Mesenchymal stem cell (in vitro differentiated cells and primary cell): Measurements from ENCODE around the gene MCEE. TPM values are rescaled to one million over a fixed set of nuclear protein-coding genes. Genes with fewer than 3 reads are reported as not detected.

Source experiments
- DNase-seq: peaks from one replicate; pipeline ENCODE4 v3.0.0-alpha.2; 2013
- H2AFZ ChIP-seq: one replicate; pipeline ENCODE4 v1.6.1; 2013; ENCODE audit warnings: low read depth, mild to moderate bottlenecking, control low read depth, inconsistent platforms, low read length, moderate library complexity
- H2AK5ac ChIP-seq: 2 replicates; pipeline ENCODE4 v1.6.1; 2013; ENCODE audit warnings: low read length, moderate library complexity, mild to moderate bottlenecking, inconsistent platforms; ENCODE audit not compliant: severe bottlenecking
- H2BK120ac ChIP-seq: one replicate; pipeline ENCODE4 v1.6.1; 2013; ENCODE audit warnings: low read depth, mild to moderate bottlenecking, inconsistent platforms, low read length, moderate library complexity
- H2BK12ac ChIP-seq, 2 experiments: one replicate each; pipeline ENCODE4 v1.6.1; 2013; ENCODE audit warnings: inconsistent platforms in 2 of 2, low read length in 2 of 2, mild to moderate bottlenecking in 2 of 2, moderate library complexity in 2 of 2, control low read depth in 1 of 2
- H2BK15ac ChIP-seq: one replicate; pipeline ENCODE4 v1.6.1; 2013; ENCODE audit warnings: mild to moderate bottlenecking, low read depth, inconsistent platforms; ENCODE audit not compliant: poor library complexity, severe bottlenecking
- H2BK5ac ChIP-seq: 2 replicates; pipeline ENCODE4 v1.6.1; 2013; ENCODE audit warnings: low read depth, mild to moderate bottlenecking, low read length, control low read depth, inconsistent platforms; ENCODE audit not compliant: poor library complexity, severe bottlenecking
- H3K14ac ChIP-seq, 2 experiments: one replicate each; pipeline ENCODE4 v1.6.1; 2013; ENCODE audit warnings: inconsistent platforms in 2 of 2, low read length in 2 of 2, control low read depth in 1 of 2, mild to moderate bottlenecking in 1 of 2, moderate library complexity in 1 of 2
- H3K18ac ChIP-seq, 2 experiments: one replicate each; pipeline ENCODE4 v1.6.1; 2013; ENCODE audit warnings: inconsistent platforms in 2 of 2, low read length in 2 of 2, control low read depth in 1 of 2, low read depth in 1 of 2, mild to moderate bottlenecking in 1 of 2
- H3K23ac ChIP-seq, 2 experiments: one replicate each; pipeline ENCODE4 v1.6.1; 2013; ENCODE audit warnings: inconsistent platforms in 2 of 2, low read length in 2 of 2, mild to moderate bottlenecking in 2 of 2, moderate library complexity in 2 of 2, control low read depth in 1 of 2
- H3K27ac ChIP-seq: 2 replicates; pipeline ENCODE4 v1.5.1; 2013; ENCODE audit warnings: mild to moderate bottlenecking, moderate library complexity, low read length, control low read depth, inconsistent platforms; ENCODE audit not compliant: poor library complexity, severe bottlenecking
- H3K27me3 ChIP-seq, 2 experiments: 2 replicates each; pipeline versions ENCODE4 v1.6.1 to v1.7.0; 2013; ENCODE audit warnings: low read length in 2 of 2, mild to moderate bottlenecking in 2 of 2, moderate library complexity in 2 of 2, control low read depth in 1 of 2, inconsistent platforms in 1 of 2; ENCODE audit not compliant: control insufficient read depth in 1 of 2, insufficient read depth in 1 of 2
- H3K36me3 ChIP-seq, 2 experiments: 2 replicates each; pipeline versions ENCODE4 v1.6.1 to v1.7.0; 2013; ENCODE audit warnings: low read length in 2 of 2, control low read depth in 1 of 2, inconsistent platforms in 1 of 2, low read depth in 1 of 2, mild to moderate bottlenecking in 1 of 2; ENCODE audit not compliant: insufficient read depth in 2 of 2, control insufficient read depth in 1 of 2
- H3K4ac ChIP-seq, 2 experiments: one replicate each; pipeline ENCODE4 v1.6.1; 2013; ENCODE audit warnings: inconsistent platforms in 2 of 2, low read length in 2 of 2, mild to moderate bottlenecking in 2 of 2, moderate library complexity in 2 of 2, control low read depth in 1 of 2, low read depth in 1 of 2
- H3K4me1 ChIP-seq: 2 replicates; pipeline ENCODE4 v1.6.1; 2013; ENCODE audit warnings: low read depth, low read length, control low read depth; ENCODE audit not compliant: control insufficient read depth, insufficient read depth
- H3K4me2 ChIP-seq: 2 replicates; pipeline ENCODE4 v1.6.1; 2013; ENCODE audit warnings: low read length, mild to moderate bottlenecking, inconsistent platforms; ENCODE audit not compliant: poor library complexity, severe bottlenecking
- H3K4me3 ChIP-seq, 2 experiments: 2 replicates each; pipeline versions ENCODE4 v1.5.1 to v1.7.0; 2013; ENCODE audit warnings: low read length in 2 of 2, mild to moderate bottlenecking in 2 of 2, control low read depth in 1 of 2, low read depth in 1 of 2; ENCODE audit not compliant: insufficient read depth in 1 of 2
- H3K79me1 ChIP-seq: replicated peaks from 2 replicates; pipeline ENCODE4 v1.6.1; 2013; ENCODE audit warnings: mild to moderate bottlenecking, control low read depth, low read length, inconsistent platforms; ENCODE audit not compliant: poor library complexity, severe bottlenecking
- H3K9ac ChIP-seq: 2 replicates; pipeline ENCODE4 v1.7.0; 2013; ENCODE audit warnings: mild to moderate bottlenecking, low read length, moderate library complexity
- H3K9me3 ChIP-seq: 2 replicates; pipeline ENCODE4 v1.7.0; 2013; ENCODE audit warnings: mild to moderate bottlenecking, low read length; ENCODE audit not compliant: control insufficient read depth
- H4K8ac ChIP-seq: one replicate; pipeline ENCODE4 v1.6.1; 2013; ENCODE audit warnings: inconsistent platforms, mild to moderate bottlenecking, low read length, moderate library complexity
- H4K91ac ChIP-seq: one replicate; pipeline ENCODE4 v1.6.1; 2013; ENCODE audit warnings: mild to moderate bottlenecking, low read length, inconsistent platforms
- WGBS: methylation state at CpG from one replicate; pipeline ENCODE4 v1.1.7; 2013; ENCODE audit warnings: mixed read lengths; 5-methylcytosine and 5-hydroxymethylcytosine counted together
- small RNA-seq: library from polyadenylated mRNA; stranded (forward); fragments of <200 nt; extraction: miRNeasy Mini kit (QIAGEN cat#:217004); gene quantifications from one replicate; pipeline ENCODE3, GENCODE V24; 2013; ENCODE audit warnings: low read depth

The MCEE gene

DNA sequence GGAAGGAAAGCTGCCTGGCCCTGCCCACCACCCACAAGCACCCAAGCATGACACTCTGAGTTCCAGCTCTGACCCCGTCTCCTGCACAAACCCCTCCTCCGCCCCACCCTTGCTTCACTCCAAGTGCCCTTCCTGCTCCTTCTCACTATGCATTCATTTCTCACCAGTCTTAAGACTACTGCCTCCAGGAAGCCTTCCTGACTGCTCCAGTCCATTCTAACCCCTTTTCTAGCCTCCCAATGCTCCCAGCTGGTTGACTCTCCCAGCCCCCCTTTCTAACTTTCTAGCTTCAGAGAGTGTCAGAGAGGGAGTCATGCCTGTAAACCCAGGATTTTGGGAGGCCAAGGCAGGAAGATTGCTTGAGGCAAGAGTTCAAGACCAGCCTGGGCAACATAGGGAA is 69.8 kb downstream of the MCEE start:
- H3K18ac ChIP-seq = no peak overlapping the region
- WGBS = 83% methylated on average over 2 of the region's 2 CpGs
- no peak overlapping the region for H4K91ac ChIP-seq
- H4K8ac ChIP-seq = no peak overlapping the region
- no peak overlapping the region for H3K14ac ChIP-seq
- H2BK120ac ChIP-seq = no peak overlapping the region
- no peak overlapping the region for H3K9ac ChIP-seq
- no peak overlapping the region for H3K4me2 ChIP-seq
- H3K79me1 ChIP-seq = no peaks in the 10 kb centered on the region
- H3K4ac ChIP-seq = no peak overlapping the region
- no peak overlapping the region for H2BK12ac ChIP-seq
- DNase-seq = no peak
- H2BK5ac ChIP-seq = no peak overlapping the region
- H2BK15ac ChIP-seq = no peak overlapping the region
- H2AFZ ChIP-seq = no peak overlapping the region
- no peaks in the 10 kb centered on the region for H3K4me1 ChIP-seq
- H3K27ac ChIP-seq = no peak overlapping the region
- H3K23ac ChIP-seq = no peak overlapping the region
- H2AK5ac ChIP-seq = no peak overlapping the region
- H3K9me3 ChIP-seq = no peaks in the 10 kb centered on the region
- H3K27me3 ChIP-seq = peaks cover 14 to 50% of the 10 kb centered on the region in 2 experiments
- H3K4me3 ChIP-seq = no peak overlapping the region
- H3K36me3 ChIP-seq = no peaks in the 10 kb centered on the region

Small RNA genes within 50 kb of the gene (small RNA-seq; reads per million reads assigned to genes)
- not detected for gene AC007881.1
